NCI-H1930 (cell line): ENCODE data around the gene EPS8L1.
A peak's percentile ranks its signal among the peaks of the same experiment; 100 is the strongest.

Experiments used
- DNase-seq, 2 experiments: peaks; one replicate each; lab custom pipeline; 2025; lab: John Stamatoyannopoulos, UW

Gene EPS8L1

DNA sequence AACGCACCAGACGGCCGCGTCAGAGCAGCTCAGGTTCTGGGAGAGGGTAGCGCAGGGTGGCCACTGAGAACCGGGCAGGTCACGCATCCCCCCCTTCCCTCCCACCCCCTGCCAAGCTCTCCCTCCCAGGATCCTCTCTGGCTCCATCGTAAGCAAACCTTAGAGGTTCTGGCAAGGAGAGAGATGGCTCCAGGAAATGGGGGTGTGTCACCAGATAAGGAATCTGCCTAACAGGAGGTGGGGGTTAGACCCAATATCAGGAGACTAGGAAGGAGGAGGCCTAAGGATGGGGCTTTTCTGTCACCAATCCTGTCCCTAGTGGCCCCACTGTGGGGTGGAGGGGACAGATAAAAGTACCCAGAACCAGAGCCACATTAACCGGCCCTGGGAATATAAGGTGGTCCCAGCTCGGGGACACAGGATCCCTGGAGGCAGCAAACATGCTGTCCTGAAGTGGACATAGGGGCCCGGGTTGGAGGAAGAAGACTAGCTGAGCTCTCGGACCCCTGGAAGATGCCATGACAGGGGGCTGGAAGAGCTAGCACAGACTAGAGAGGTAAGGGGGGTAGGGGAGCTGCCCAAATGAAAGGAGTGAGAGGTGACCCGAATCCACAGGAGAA is 39.9 kb downstream of the EPS8L1 start:
- no peak for DNase-seq

DNA sequence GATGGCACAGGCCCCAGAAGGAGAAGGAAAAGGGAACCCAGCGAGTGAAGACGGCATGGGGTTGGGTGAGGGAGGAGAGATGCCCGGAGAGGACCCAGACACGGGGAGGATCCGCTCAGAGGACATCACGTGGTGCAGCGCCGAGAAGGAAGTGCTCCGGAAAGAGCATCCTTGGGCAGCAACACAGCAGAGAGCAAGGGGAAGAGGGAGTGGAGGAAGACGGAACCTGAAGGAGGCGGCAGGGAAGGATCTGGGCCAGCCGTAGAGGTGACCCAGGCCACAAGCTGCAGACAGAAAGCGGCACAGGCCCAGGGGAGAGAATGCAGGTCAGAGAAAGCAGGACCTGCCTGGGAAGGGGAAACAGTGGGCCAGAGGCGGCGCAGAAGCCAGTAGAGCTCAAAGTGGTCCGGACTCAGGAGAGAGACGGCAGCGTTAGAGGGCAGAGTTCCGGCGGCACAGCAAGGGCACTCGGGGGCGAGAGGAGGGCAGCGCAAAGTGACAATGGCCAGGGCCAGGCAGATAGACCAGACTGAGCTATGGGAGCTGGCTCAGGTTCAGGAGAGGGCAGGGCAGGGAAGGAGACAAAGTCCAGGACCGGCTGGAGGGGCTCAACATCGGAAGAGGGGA is 40.7 kb downstream of the EPS8L1 start:
- no peak for DNase-seq

DNA sequence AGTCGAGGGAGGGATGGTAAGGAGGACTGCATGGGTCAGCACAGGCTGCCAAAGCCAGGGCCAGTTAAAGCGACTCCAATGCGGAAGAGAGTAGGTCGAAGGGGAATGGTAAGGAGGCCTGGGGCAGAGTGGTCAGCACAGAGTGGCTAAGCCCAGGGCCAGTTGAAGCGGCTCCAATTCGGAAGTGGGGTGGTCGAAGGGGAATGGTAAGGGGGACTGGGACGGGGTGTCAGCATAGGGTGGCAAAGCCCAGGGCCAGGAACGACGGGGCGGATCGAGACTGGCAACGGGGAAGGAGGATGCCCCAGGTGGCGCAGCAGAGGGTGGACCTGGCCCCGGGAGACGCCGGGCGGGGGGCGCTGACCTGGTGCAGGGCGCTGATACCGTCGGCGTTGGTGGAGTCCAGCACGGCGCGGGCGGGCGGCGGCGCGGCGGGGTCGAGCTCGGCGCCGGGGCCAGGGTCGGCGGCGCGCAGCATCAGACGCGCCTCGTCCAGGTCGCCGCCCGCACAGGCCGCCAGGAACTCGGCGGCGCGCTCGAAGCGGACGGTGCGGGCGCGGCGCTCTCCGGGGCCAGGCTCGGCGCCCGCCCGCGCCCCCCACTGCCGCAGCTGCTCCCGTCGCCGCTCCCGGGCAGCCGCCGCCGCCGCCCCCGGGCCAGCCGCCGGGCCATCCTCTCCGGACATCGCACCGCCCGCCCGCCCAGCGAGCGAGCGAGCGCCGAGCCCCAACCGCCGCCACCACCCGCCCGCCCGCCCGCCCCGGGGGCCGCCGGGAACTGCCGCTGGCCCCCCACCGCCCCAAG is 41.4 kb downstream of the EPS8L1 start, which contains the start of gene PPP1R12C:
Gene PPP1R12C (minus strand): TSS at position 779 of the 804 bp plus-strand sequence. CDS start 94 bp downstream, at position 685.
- DNase-seq = no peak

DNA sequence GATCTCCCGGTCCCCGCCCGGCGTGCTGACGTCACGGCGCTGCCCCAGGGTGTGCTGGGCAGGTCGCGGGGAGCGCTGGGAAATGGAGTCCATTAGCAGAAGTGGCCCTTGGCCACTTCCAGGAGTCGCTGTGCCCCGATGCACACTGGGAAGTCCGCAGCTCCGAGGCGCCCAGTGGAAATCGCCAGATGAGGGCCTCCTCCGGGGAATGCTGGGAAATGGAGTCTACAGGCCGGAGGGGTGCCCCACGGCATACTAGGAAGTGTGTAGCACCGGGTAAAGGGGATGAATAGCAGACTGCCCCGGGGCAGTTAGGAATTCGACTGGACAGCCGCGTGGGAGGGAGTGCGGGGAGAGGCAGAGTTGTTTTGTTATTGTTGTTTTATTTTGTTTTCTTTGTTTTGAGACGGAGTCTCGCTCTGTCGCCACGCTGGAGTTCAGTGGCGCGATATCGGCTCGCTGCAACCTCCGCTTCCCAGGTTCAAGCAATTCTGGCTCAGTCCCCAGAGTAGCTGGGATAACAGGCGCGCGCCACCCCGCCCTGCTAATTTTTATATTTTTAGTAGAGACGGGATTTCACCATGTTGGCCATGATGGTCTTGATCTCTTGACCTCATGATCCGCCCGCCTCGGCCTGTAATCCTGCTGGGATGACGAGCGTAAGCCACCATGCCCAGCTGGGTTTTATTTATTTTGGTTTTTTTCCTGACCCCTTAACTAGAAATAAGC is 42.2 kb downstream of the EPS8L1 start:
- peak; percentile 99 for DNase-seq

DNA sequence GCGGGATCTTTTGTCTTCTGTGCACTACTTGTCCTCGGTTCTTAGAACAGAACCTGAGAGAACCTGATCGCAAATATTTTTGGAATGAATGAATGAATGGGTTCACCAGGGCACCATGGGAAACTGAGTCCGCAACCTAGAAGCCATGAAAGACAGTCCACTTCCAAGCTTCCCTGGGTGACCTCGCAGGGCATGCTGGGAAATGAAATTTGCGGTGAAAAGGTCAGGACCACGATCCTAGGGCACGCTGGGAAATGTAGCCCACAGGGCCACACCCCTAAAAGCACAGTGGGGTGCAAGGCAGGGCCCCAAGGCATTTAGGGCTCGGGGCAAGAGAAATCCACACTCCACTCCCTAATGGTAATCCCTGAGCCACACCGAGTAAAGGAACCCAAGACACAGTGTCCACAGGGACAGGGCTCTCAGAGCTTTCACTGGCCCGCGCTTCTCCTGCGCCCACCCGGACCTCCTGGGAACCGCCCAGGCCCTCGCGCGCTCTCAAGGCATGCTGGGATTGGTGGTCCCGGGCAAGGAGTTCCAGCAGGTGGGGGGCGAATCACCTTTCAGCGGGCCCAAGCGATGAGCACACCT is 42.8 kb downstream of the EPS8L1 start:
- DNase-seq = peak; percentile 86 to 90

DNA sequence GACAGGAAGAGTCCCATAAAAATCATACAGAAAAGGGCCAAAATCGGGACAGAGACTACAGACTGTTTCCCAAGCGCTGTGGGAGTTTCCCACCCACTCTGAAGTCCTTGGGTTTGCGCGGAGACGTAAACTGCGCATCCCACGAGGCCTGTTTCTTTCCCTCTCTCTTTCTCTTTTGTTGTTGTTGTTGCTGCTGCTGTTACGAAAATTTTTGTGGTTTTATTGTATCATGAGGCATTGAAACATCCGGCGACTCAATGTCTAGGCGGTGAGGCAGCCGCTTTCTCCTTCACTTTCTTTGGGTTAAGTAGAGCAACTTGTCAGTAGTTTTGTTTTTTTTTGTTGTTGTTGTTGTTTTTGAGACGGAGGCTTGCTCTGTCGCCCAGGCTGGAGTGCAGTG is 43.4 kb downstream of the EPS8L1 start:
- DNase-seq = no peak

DNA sequence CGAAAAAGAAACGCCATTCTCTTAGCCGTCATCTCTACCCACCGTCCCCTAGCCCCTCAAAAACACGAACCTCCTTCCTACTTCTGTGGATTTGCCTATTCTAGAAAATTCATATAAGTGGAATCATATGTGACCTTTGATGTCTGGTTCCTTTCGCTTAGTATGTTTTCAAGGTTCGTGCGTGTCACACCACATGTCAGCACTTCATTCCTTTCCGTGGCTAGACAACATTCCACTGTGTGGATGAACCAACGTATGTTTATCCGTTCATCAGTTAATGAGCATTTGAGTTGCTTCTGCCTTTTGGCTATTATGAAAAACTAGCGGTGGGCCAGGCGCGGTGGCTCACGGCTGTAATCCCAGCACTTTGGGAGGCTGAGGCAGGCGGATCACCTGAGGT is 55.8 kb downstream of the EPS8L1 start:
- DNase-seq = no peak

DNA sequence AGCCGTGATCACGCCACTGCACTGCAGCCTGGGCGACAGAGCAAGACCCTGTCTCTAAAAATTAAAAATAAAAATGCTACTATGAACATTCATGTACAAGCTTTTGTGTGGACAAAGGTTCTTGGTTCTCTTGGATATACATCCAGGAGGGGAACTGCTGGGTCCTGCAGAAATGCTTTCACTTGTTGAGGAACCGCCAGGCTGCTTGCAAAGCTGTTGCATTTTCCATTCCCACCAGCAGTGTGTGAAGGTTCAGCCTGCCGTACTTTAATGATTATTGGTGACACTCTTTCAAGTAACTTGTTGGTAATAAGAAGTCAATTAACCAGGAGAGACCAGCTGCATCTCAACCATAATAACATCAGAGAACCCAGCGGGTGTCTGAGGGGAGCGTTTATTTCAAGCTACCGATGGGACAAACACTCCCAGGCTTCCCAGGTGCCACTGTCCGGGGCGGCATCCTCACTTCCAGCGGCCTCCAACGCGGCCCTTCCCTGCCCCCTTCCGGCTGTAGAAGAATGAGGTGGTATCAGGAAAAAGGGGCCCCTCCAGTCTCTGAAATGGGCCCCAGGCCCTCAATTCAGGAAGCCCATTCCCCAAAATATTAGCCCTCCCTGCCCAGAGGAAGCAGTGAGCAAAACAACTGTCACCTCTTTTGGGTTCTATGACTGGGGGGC is 56.9 kb downstream of the EPS8L1 start:
- no peak for DNase-seq

DNA sequence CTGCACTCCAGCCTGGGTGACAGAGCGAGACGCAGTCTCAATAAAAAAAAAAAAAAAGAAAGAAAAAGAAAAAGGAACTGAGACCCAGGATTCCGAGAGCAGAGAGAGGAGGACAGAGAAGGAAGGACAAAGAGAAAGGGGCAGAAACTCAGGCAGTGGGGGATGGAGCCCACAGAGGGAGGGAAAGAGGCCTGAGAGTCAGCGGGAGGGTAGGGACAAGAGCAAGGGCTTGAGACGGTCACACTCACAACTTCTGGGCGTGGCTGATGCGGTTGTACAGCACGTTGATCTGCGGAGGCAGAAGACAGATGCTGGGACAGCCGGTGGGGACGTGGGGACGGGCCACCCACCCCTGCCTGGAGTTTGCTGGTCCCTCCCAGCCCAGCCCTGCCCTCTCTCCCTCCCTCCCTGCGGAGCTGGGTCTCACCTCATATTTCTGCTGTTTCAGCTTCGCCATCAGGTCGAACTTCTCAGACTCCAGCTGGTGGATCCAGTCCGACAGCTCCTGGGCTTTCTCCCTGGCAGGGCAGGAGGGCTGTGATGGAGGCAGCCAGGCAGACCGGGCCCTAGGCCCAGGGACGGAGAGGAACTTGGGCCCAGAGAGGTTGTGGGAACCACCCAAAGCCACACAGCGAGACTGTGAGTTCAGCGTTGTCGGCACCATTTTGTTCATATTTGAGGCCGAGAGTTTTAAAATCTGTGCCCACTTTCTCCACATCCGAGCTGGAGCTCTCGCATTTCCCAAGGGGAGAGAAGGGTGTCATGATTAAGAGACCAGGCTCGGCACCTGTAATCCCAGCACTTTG is 58.2 kb downstream of the EPS8L1 start:
- DNase-seq = no peak

DNA sequence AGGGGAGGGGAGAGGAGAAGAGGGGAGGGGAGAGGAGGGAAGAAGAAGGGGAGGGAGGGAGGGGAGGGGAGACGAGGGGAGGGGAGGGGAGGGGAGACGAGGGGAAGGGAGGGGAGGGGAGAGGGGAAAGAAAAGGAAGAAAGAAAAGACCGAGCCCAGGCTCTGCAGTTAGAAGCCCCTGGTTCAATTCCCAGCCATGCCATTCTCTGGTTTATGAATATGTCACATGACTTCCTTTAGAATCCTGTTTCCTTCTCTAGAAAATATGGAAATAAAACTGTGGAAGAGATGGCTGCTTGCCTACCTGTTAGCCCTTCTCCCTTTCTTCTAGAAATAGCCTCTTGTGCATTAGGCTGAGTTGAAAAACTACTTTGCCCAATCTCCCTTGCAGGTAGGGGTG is 59.1 kb downstream of the EPS8L1 start:
- no peak for DNase-seq

DNA sequence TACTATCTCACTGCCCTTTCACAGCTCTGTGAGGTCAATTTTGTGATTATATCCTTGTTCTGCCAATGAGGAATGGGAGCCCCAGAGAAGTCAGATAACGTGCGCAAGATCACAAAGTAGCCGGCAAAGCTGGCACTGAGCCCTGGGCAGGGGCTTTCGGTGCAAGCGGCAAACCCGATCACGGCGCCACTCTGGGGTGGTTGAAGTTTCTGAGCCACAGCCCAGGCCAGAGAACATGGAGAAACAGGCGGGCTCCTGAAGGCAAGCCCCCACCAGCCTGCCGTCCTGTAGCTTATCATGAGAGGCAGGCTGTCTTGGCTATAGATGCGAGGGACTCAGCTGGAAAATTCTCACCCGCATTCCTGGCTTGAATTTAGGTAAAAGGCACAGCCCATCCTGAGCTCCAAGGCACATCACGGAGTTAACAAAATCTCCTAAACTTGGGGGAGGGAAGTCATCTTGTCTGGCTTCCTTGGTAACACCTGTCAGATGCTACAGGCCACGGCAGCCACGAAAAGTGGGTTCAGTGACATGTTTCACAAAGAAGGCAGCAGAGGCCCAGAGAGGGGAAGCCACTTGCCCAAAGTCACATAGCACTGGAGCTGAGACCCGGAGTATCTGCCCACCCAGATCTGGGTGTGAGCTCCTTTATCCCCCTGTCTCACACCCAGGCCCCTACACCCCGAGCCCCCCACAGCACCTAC is 60.9 kb downstream of the EPS8L1 start:
- no peak for DNase-seq
